Stimulated activated CD4-positive, alpha-beta T cell treated with anti-CD3 and anti-CD28 coated beads, Interleukin-15, amount 100 ng/mL, for 1 hour (primary cell): ENCODE measurements around the gene DEFB131B.
"Not testable (repeated sequence)": the region's sequence is repeated elsewhere in the genome, so short reads cannot be mapped to it uniquely, and the experiment has no call there.

ENCODE experiments used
- DNase-seq, 2 donors: peaks; one replicate each; pipeline ENCODE4 v3.0.0-alpha.2; 2020; ENCODE audit warnings: low read depth in 1 of 2, low spot score in 1 of 2

DEFB131B gene

GRCh38 chr11:71911321-71911985 lies 33.2 kb downstream of the DEFB131B start:
- peak in 1 of 2 donors; percentile 62 for DNase-seq

- not testable (repeated sequence) for DNase-seq
Observed at GRCh38 chr11:71911986-71912340, 33.7 kb downstream of the DEFB131B start.

- DNase-seq = no peak
Observed at GRCh38 chr11:71913756-71914526, 35.7 kb downstream of the DEFB131B start.

- DNase-seq = no peak
Observed at GRCh38 chr11:71914617-71915189, 36.5 kb downstream of the DEFB131B start.

- no peak for DNase-seq
Observed at GRCh38 chr11:71917646-71918140, 39.4 kb downstream of the DEFB131B start.

- peak in 1 of 2 donors; percentile 44 for DNase-seq
Observed at GRCh38 chr11:71927820-71928736, 49.8 kb downstream of the DEFB131B start, which contains the start of gene XNDC1N. Gene XNDC1N, minus strand, starts transcription at chr11:71928594. Its CDS starts 5,241 bp downstream, at chr11:71923353.

GRCh38 chr11:71928737-71929443 lies 50.6 kb downstream of the DEFB131B start, which contains the start of gene RNF121:
Gene RNF121, plus strand, starts transcription at chr11:71929046. Its CDS starts 16 bp downstream, at chr11:71929062.
- DNase-seq = peak; percentile 90 to 94

- DNase-seq = no peak
Observed at GRCh38 chr11:71929491-71929890, 51.2 kb downstream of the DEFB131B start.

- DNase-seq = no peak
Observed at GRCh38 chr11:71930556-71931244, 52.4 kb downstream of the DEFB131B start.

- DNase-seq = no peak
Observed at GRCh38 chr11:71931245-71931602, 53.0 kb downstream of the DEFB131B start.

GRCh38 chr11:71933141-71933933 lies 55.1 kb downstream of the DEFB131B start:
- no peak for DNase-seq
